Stromal cell of bone marrow (primary cell): Measurements from ENCODE around the gene C12orf43.

ENCODE experiments used
- DNase-seq: peaks from one replicate; pipeline ENCODE4 v3.0.0-alpha.2; 2012; ENCODE audit warnings: low read depth

The C12orf43 gene

DNA sequence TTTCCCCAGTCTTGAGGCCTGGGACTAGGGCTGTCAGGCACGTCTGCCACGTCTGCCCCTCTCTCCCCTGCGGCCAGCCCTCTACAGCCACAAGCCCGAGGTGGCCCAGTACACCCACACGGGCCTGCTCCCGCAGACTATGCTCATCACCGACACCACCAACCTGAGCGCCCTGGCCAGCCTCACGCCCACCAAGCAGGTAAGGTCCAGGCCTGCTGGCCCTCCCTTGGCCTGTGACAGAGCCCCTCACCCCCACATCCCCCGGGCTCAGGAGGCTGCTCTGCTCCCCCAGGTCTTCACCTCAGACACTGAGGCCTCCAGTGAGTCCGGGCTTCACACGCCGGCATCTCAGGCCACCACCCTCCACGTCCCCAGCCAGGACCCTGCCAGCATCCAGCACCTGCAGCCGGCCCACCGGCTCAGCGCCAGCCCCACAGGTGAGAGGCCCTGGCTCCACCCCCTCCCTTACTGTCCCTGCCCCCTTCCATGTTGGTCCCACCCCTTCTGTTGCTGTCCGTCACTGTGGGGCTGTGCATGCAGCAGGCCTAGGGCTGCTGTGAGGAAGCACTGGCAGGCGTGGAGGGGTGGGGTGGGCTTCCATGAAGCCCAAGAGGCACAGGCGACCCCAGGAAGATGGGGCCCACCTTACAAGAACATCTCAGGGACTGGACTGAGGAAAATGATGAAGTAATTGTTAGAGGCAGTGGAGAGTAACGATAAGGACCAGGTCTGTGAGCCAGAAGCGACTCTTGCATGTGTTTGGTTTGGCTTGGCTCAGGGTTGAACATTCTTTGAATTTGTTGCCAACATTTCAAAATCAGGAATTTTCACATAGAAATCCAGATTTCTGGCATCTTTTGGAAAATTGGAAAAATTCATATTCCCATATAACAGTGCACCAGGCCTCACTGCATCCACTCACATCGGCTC is 16.8 kb downstream of the C12orf43 start:
- no peak for DNase-seq

GRCh38 chr12:120998435-120998834 is 17.9 kb downstream of the C12orf43 start:
- no peak for DNase-seq

DNA sequence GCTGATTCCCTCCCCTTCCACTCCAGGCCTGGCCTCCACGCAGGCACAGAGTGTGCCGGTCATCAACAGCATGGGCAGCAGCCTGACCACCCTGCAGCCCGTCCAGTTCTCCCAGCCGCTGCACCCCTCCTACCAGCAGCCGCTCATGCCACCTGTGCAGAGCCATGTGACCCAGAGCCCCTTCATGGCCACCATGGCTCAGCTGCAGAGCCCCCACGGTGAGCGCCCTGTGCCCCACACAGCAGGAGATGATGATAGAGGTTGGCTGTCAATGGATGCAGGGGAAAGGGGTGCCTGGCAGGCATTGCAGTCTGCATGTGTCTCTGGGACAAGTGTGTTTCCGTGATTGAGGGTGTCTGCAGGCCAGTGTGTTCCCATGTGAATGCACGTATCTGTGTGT is 18.8 kb downstream of the C12orf43 start:
- no peak for DNase-seq

- DNase-seq = no peak
Observed at GRCh38 chr12:120996133-120996746, 20.0 kb downstream of the C12orf43 start.

- DNase-seq = no peak
Observed at GRCh38 chr12:120994589-120995337, 21.5 kb downstream of the C12orf43 start.

GRCh38 chr12:120994059-120994458 is 22.2 kb downstream of the C12orf43 start:
- no peak for DNase-seq

- no peak for DNase-seq
Observed at GRCh38 chr12:120993496-120993895, 22.8 kb downstream of the C12orf43 start.

- DNase-seq = no peak
Observed at GRCh38 chr12:120992989-120993388, 23.3 kb downstream of the C12orf43 start.

DNA sequence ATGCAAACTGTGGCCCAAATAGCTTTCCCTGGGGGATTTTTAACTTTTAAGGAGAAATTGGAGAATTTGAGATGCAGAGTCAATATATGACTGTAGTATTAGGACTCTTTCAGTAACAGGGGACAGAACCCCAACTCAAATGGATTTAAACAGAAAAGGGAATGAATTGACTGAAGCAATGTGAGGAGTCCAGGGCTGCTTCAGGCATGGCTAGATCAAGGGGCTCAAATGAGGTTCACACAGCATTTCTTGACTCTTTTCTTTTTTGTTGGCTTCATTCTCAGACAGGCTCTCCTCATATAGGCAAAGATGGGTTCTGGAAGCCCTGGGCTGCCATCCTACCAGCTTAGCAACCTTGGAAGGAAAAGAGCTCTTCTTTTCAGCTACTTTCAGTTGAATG is 24.3 kb downstream of the C12orf43 start:
- no peak for DNase-seq

GRCh38 chr12:120990487-120991055 is 25.7 kb downstream of the C12orf43 start:
- DNase-seq = no peak

DNA sequence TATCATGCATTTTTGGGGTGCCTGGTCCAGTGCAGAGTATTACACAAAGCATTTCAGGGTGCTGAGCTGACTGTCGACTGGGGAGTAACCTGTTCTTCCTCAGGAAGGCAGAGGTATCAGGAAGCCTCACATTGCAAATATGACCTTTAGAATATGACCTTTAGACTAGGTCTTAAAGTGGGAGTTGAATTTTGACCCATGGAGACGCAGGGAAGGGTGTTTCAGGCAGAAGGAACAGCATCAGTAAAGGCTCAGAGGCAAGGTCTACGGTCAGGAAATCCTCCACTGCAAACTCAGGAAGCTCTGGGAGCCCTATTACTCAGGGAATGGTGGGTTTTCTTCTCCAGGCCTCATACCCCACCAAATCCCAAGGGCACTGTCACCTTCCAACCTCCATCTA is 26.6 kb downstream of the C12orf43 start:
- no peak for DNase-seq

DNA sequence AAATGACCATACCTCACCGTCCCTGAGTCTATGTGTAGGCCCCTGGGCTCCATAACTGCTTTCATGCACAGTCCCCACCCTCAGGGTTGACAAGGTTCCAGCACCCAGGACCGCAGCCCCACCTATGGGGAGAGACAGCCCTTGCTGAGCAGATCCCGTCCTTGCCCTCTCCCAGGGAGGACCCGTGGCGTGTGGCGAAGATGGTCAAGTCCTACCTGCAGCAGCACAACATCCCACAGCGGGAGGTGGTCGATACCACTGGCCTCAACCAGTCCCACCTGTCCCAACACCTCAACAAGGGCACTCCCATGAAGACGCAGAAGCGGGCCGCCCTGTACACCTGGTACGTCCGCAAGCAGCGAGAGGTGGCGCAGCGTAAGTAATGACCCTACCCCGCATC is 27.6 kb downstream of the C12orf43 start:
- DNase-seq = no peak

DNA sequence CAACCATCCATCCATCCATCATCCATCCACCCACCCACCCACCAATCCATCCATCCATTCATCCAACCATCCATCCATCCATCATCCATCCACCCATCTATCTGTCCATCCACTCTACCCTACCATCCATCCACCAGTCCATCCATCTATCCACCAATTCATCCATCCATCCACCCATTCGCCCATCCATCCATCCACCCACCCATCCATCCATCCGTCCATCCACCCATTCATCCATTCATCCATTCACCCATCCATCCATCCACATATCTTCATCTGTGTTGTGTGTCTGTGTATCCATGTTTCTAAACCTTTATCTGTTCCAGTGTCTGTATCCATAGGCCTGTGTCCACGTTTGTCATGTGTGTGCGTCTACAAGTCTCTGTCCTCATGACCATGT is 28.1 kb downstream of the C12orf43 start:
- DNase-seq = no peak

DNA sequence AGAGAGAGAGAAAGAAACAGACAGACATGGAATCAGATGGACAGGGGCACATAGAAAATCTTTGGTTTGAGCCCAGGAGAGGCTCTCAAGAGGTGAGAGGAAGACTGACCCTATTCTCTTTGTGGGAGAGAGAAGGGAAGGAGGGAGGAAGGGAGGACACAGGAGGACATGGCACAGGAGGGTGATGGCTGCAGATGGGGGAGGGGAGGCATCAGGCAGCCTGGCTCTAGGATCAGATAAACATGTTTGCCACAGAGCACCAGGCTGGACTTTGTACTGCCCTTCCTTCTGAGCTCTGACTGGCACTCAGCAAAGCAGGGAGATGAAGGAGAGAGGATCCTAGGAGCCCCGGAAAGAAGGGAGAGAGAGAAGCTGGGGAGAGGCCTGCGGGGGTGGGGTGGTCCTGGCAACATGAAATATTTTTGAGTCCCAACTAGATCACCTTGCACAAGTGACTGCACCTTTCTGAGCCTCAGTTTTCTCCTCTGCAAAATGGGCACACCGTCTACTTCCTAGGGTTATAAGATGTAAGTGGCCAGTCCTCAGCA is 31.9 kb downstream of the C12orf43 start:
- no peak for DNase-seq

GRCh38 chr12:120983759-120984158 is 32.5 kb downstream of the C12orf43 start:
- DNase-seq = no peak

- no peak for DNase-seq
Observed at GRCh38 chr12:120982659-120983058, 33.6 kb downstream of the C12orf43 start.

DNA sequence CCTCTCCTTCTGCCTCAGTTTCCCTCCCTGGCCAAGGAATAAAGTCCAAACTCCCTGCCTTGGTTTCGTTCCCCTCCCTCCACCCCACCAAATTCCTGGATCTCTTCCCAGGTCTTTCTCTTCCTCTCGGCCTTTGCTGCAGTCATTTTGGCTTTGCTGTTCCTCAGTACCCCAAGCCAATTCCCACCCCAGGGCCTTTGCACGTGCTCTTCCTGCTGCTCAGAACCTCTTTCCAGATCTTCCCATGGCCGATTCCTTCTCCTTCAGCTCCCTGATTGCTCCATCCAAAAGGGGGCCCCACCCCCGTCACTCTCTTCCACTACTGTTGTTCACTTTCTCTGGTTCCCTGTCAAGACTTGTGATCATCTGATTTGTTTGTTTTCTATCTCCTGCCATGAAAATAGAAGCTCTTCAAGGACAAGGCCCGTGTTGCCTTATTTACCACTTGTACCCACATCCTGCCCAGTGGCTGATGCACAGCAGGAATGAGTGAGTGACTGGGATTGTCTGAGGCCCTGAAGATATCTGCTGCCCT is 34.8 kb downstream of the C12orf43 start:
- no peak for DNase-seq

DNA sequence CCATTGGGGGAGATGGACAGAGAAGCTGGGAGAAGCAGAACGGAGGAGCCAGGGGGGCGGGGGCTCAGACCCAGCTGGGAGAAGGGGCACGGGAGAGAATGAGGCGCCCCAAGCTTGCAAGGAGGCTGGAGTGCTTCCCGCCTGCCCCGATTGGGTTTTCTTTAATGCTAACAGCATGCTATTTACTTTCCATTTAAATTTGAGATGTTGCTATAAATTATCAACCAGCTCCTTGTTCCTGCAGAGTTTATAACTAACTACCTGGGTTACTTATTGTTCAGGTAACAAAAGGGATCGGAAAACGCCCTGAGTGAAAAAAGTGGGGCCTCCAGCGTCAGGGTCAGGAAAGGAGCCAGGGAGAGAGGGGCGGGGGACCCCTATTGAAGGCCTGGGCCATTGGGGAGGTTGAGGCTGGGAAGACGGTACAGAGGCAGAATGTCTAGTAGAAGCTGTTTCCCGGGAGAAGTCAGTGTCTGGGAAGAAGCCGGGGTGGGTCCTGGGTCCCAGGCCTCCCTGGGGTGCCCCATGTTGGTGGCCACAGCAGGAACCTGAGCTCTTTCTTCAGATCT is 35.4 kb downstream of the C12orf43 start:
- no peak for DNase-seq

- no peak for DNase-seq
Observed at GRCh38 chr12:120979862-120980696, 36.2 kb downstream of the C12orf43 start.

- DNase-seq = no peak
Observed at GRCh38 chr12:120979220-120979861, 36.9 kb downstream of the C12orf43 start.
